Astrocyte of the cerebellum (primary cell): ENCODE results near the gene MEA1.

Experiments used
- DNase-seq: peaks from one replicate; pipeline ENCODE4 v3.0.0-alpha.2; 2011; ENCODE audit warnings: low read depth
- H3K4me3 ChIP-seq: 2 replicates; pipeline ENCODE4 v1.5.1; 2011; ENCODE audit warnings: mild to moderate bottlenecking, low read depth, low read length, moderate library complexity
- CTCF ChIP-seq: IDR thresholded peaks from 2 replicates; pipeline ENCODE4 v1.5.1; 2012; ENCODE audit warnings: low read length, low read depth, moderate library complexity, mild to moderate bottlenecking; ENCODE audit errors: missing control alignments
- in situ Hi-C: cut with HindIII; loops from 2 replicates; pipeline ENCODE4 v1.10.0; 2017; ENCODE audit warnings: low sequenced_read_pairs

The MEA1 gene

GRCh38 chr6:42963855-42964605 is 49.7 kb downstream of the MEA1 start:
- DNase-seq = no peak
- H3K4me3 ChIP-seq = no peak overlapping the region
- TF ChIP-seq CTCF = peak; percentile 33
- in situ Hi-C loops = no loop called here

DNA sequence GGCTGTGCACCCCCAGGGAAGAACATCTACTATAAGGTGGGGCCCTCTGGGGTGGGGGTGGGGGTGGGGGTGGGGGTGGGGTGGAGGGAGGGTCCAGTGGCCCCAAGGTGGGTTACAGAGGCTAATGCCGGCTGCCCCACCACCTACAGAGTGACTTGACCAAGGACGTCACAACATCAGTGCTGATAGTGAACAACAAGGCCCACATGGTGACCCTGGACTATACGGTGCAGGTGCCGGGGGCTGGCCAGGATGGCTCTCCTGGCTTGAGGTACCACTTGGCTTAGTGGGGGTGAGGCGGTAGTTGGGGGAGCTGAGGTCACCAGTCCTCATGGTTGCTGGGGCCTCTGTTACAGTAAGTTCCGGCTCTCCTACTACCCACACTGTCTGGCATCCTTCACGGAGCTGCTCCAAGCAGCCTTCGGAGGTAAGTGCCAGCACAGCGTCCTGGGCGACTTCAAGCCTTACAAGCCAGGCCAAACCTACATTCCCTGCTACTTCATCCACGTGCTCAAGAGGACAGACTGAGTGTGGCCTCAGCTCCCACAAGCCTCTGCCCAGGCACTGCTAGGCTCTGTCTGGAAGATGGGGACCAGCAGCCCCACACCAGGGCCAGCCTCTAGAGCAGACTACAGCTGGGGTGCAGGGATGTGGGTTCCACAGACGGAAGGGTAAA is 50.4 kb downstream of the MEA1 start:
- in situ Hi-C loops = no loop called here
- TF ChIP-seq CTCF = no peak
- no peak for DNase-seq
- no peak overlapping the region for H3K4me3 ChIP-seq

- TF ChIP-seq CTCF = no peak
- H3K4me3 ChIP-seq = no peak overlapping the region
- in situ Hi-C loops = no loop called here
- no peak for DNase-seq
These were observed 51.1 kb downstream of the MEA1 start for GRCh38 chr6:42962502-42963178.

DNA sequence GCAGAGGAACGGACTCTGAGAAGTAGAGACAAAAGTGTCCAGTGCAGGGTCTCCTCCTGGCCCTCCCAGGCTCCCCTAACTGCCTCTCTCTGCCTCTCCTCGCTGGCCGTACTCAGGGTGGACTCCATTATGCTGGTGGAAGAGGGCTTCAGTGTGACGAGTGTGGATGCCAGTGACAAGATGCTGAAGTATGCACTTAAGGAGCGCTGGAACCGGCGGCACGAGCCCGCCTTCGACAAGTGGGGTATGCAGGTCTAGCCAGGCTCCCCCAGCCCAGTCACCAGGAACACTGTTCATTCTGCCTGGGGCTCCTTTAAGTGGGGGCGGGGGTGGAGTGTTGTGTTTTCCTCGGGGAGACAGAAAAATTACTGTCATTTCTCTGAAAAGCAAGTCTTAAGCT is 51.6 kb downstream of the MEA1 start:
- no peak overlapping the region for H3K4me3 ChIP-seq
- in situ Hi-C loops = no loop called here
- no peak for DNase-seq
- TF ChIP-seq CTCF = no peak
